PC-9 (cell line): Measurements from ENCODE around the gene THUMPD3. TPM values are rescaled to one million over a fixed set of nuclear protein-coding genes. Genes with fewer than 3 reads are reported as not detected.

Source experiments
- BruUV-seq: library from RNA; stranded (reverse); fragments of 400-500 nt; replicated peaks from 2 replicates; lab custom pipeline; 2021; lab: Mats Ljungman, UMichigan
- CTCF ChIA-PET: fragments of 300-600 bp; sonication (Branson Sonifier 250); formaldehyde crosslinking; loops from one replicate; lab custom pipeline; 2022; ENCODE audit warnings: antibody characterized with exemption; lab: Charles Lee
- POLR2A ChIA-PET: fragments of 300-600 bp; sonication (Branson Sonifier 250); formaldehyde crosslinking; loops from one replicate; lab custom pipeline; 2022; ENCODE audit warnings: antibody characterized with exemption; ENCODE audit not compliant: unreplicated experiment; lab: Charles Lee
- DNase-seq, 2 experiments: peaks; one replicate each; pipeline versions ENCODE4 v3.0.0 to v3.0.0-alpha.2; 2015 to 2022; ENCODE audit warnings: mixed read lengths in 1 of 2
- H2AFZ ChIP-seq: fragments of 200-600 bp; sonication (generic); 2 replicates; pipeline ENCODE4 v1.8.1; 2017; ENCODE audit warnings: antibody characterized with exemption
- H3F3A ChIP-seq: fragments of 200-600 bp; sonication (generic); 2 replicates; pipeline ENCODE4 v1.8.1; 2017; ENCODE audit warnings: antibody characterized with exemption, mild to moderate bottlenecking, low read depth; ENCODE audit not compliant: insufficient read depth
- H3K27ac ChIP-seq: fragments of 200-600 bp; sonication (generic); 2 replicates; pipeline ENCODE4 v1.6.1; 2016; ENCODE audit warnings: mixed run types
- H3K27me3 ChIP-seq: fragments of 200-600 bp; sonication (generic); 2 replicates; pipeline ENCODE4 v1.6.1; 2016; ENCODE audit warnings: low read depth, mixed run types; ENCODE audit not compliant: insufficient read depth
- H3K36me3 ChIP-seq: fragments of 200-600 bp; sonication (generic); 2 replicates; pipeline ENCODE4 v1.6.1; 2016; ENCODE audit warnings: low read depth, mixed run types
- H3K4me1 ChIP-seq: fragments of 200-600 bp; sonication (generic); replicated peaks from 2 replicates; pipeline ENCODE4 v1.6.1; 2016; ENCODE audit warnings: mixed run types; ENCODE audit not compliant: insufficient read depth
- H3K4me2 ChIP-seq: fragments of 200-600 bp; sonication (generic); 2 replicates; pipeline ENCODE4 v1.6.1; 2017; ENCODE audit warnings: mixed run types
- H3K4me3 ChIP-seq: fragments of 200-600 bp; sonication (generic); 2 replicates; pipeline ENCODE4 v1.6.1; 2016; ENCODE audit warnings: mixed run types
- H3K79me2 ChIP-seq: fragments of 200-600 bp; sonication (generic); 2 replicates; pipeline ENCODE4 v1.6.1; 2017; ENCODE audit warnings: low read depth, mixed run types
- H3K9me2 ChIP-seq: fragments of 200-600 bp; sonication (generic); 2 replicates; pipeline ENCODE4 v1.8.1; 2017; ENCODE audit warnings: mild to moderate bottlenecking; ENCODE audit not compliant: insufficient read depth
- H3K9me3 ChIP-seq: fragments of 200-600 bp; sonication (generic); 2 replicates; pipeline ENCODE4 v1.8.1; 2016; ENCODE audit warnings: low read depth; ENCODE audit not compliant: insufficient read depth
- H4K20me1 ChIP-seq: fragments of 200-600 bp; sonication (generic); 2 replicates; pipeline ENCODE4 v1.8.1; 2017; ENCODE audit not compliant: insufficient read depth
- CTCF ChIP-seq: fragments of 200-600 bp; sonication (generic); conservative IDR thresholded peaks from 2 replicates; pipeline ENCODE4 v1.6.1; 2017; ENCODE audit warnings: mixed run types, antibody characterized with exemption, mild to moderate bottlenecking, moderate library complexity
- EZH2 ChIP-seq: fragments of 200-600 bp; sonication (generic); IDR thresholded peaks from 2 replicates; pipeline ENCODE4 v1.8.0; 2017; ENCODE audit warnings: antibody characterized with exemption, low read depth
- intact Hi-C: fragments of 100-400 bp; cut with micrococcal nuclease; formaldehyde crosslinking; loops from one replicate; pipeline ENCODE4 v1.10.0; 2022; ENCODE audit not compliant: unreplicated experiment
- total RNA-seq: library from RNA; stranded (reverse); gene quantifications from 2 replicates; pipeline ENCODE4 v1.2.3, GENCODE V29; 2021

THUMPD3 gene
- total RNA-seq, 1 experiment from 2014 or later: 48.8 TPM

GRCh38 chr3:9347081-9347480, 15.8 kb upstream of the THUMPD3 start:
- Histone ChIP-seq H3F3A (peaks cover 5% of the 10 kb centered on the region), H3K4me2 (no peak overlapping the region), H4K20me1 (no peaks in the 10 kb centered on the region), H3K4me1 (peaks cover 39% of the 10 kb centered on the region), H3K9me2 (no peaks in the 10 kb centered on the region), H3K36me3 (no peaks in the 10 kb centered on the region), H3K4me3 (no peak overlapping the region), H3K27me3 (no peaks in the 10 kb centered on the region), H3K27ac (no peak overlapping the region), H3K9me3 (no peaks in the 10 kb centered on the region), H3K79me2 (0 out of 2 replicates have a peak, but pooled peaks cover 6% of the 10 kb centered on the region), H2AFZ (no peak overlapping the region)
- TF ChIP-seq CTCF (no peak), EZH2 (no peak)
- CTCF ChIA-PET: no interaction called here
- BruUV-seq: no TSS peak
- intact Hi-C loops: no loop called here
- POLR2A ChIA-PET: no interaction called here
- no peak for DNase-seq

GRCh38 chr3:9347887-9348286, 15.0 kb upstream of the THUMPD3 start:
- Histone ChIP-seq H3K27ac (no peak overlapping the region), H3K36me3 (no peaks in the 10 kb centered on the region), H2AFZ (no peak overlapping the region), H3K4me1 (peaks cover 42% of the 10 kb centered on the region), H3K79me2 (0 out of 2 replicates have a peak, but pooled peaks cover 6% of the 10 kb centered on the region), H3K4me3 (no peak overlapping the region), H3K27me3 (no peaks in the 10 kb centered on the region), H3K9me2 (no peaks in the 10 kb centered on the region), H3K4me2 (no peak overlapping the region), H3F3A (peaks cover 12% of the 10 kb centered on the region), H3K9me3 (no peaks in the 10 kb centered on the region), H4K20me1 (0 out of 2 replicates have a peak, but pooled peaks cover 2% of the 10 kb centered on the region)
- intact Hi-C loops: no loop called here
- TF ChIP-seq CTCF (no peak), EZH2 (no peak)
- POLR2A ChIA-PET: no interaction called here
- DNase-seq: no peak
- CTCF ChIA-PET: no interaction called here
- no TSS peak for BruUV-seq

GRCh38 chr3:9349321-9350117, 13.3 kb upstream of the THUMPD3 start:
- no TSS peak for BruUV-seq
- Histone ChIP-seq H2AFZ (no peak overlapping the region), H3K4me2 (peak overlapping the region; percentile 37), H4K20me1 (0 out of 2 replicates have a peak, but pooled peaks cover 4% of the 10 kb centered on the region), H3K4me3 (no peak overlapping the region), H3K27me3 (no peaks in the 10 kb centered on the region), H3F3A (peaks cover 20% of the 10 kb centered on the region), H3K4me1 (peaks cover 57% of the 10 kb centered on the region), H3K9me3 (no peaks in the 10 kb centered on the region), H3K27ac (peak overlapping the region; percentile 41), H3K36me3 (no peaks in the 10 kb centered on the region), H3K79me2 (0 out of 2 replicates have a peak, but pooled peaks cover 6% of the 10 kb centered on the region), H3K9me2 (no peaks in the 10 kb centered on the region)
- intact Hi-C loops: loop anchor here (5.0 kb wide), 4 partner anchors 47 to 1388 kb away; partner anchors contain the start of gene SETD5
- CTCF ChIA-PET: interaction anchor here (0.6 kb wide), 1 partner anchor 71 kb away, joined by 4 read pairs; no protein-coding TSS in a partner anchor
- TF ChIP-seq EZH2 (no peak), CTCF (no peak)
- POLR2A ChIA-PET: interaction anchor here (0.6 kb wide), 2 partner anchors 14 to 45 kb away, joined by 5 to 7 read pairs; no protein-coding TSS in a partner anchor
- peak; percentile 58 to 83 for DNase-seq
